Sigmoid colon (tissue), 7 donors: ENCODE results near the gene CD248. TPM values are rescaled to one million over a fixed set of nuclear protein-coding genes. Genes with fewer than 3 reads are reported as not detected.

Experiments
- DNase-seq: peaks from one replicate; pipeline ENCODE4 v3.0.0-alpha.2; 2019
- H3K27ac ChIP-seq, 4 donors: fragments of 200-600 bp; sonication (generic); one replicate each; pipeline ENCODE4 v1.5.1; 2016 to 2019; ENCODE audit warnings: mild to moderate bottlenecking in 1 of 4
- H3K27me3 ChIP-seq, 3 donors: fragments of 200-600 bp; sonication (generic); one replicate each; pipeline ENCODE4 v1.5.1; 2019; ENCODE audit warnings: mild to moderate bottlenecking in 1 of 3
- H3K36me3 ChIP-seq, 4 donors: fragments of 200-600 bp; sonication (generic); one replicate each; pipeline ENCODE4 v1.5.1; 2016 to 2019
- H3K4me1 ChIP-seq, 4 donors: fragments of 200-600 bp; sonication (generic); one replicate each; pipeline ENCODE4 v1.5.1; 2017 to 2019
- H3K4me3 ChIP-seq, 4 donors: fragments of 200-600 bp; sonication (generic); one replicate each; pipeline ENCODE4 v1.5.1; 2017 to 2019; ENCODE audit warnings: mild to moderate bottlenecking in 2 of 4, moderate library complexity in 1 of 4
- H3K9me3 ChIP-seq, 4 donors: fragments of 200-600 bp in 3 of 4; sonication (generic) in 3 of 4; one replicate each; pipeline versions ENCODE4 v1.5.1 to v1.6.1; 2013 to 2019
- CTCF ChIP-seq, 4 experiments: fragments of 450-650 bp in 3 of 4; fragments of 200-600 bp in 1 of 4; IDR thresholded peaks; one replicate each; pipeline ENCODE4 v1.5.1; 2016 to 2019; ENCODE audit warnings: antibody characterized with exemption in 4 of 4, mild to moderate bottlenecking in 3 of 4, moderate library complexity in 2 of 4
- EP300 ChIP-seq, 4 donors: sonication (generic); formaldehyde crosslinking; IDR thresholded peaks; one replicate each; pipeline ENCODE4 v1.6.1; 2017; ENCODE audit warnings: antibody characterized with exemption in 4 of 4
- POLR2A ChIP-seq, 2 donors: fragments of 450-650 bp; IDR thresholded peaks; one replicate each; pipeline ENCODE4 v1.6.1; 2016; ENCODE audit warnings: antibody characterized with exemption in 2 of 2, mild to moderate bottlenecking in 2 of 2, moderate library complexity in 2 of 2
- POLR2AphosphoS5 ChIP-seq, 4 donors: sonication (generic); formaldehyde crosslinking; IDR thresholded peaks; one replicate each; pipeline ENCODE4 v1.6.1; 2017; ENCODE audit warnings: antibody characterized with exemption in 4 of 4
- WGBS, 2 donors: extraction: QIAGEN DNeasy Blood & Tissue Kit; methylation state at CpG; one replicate each; pipeline ENCODE4 v1.1.7; 2013; 5-methylcytosine and 5-hydroxymethylcytosine counted together
- intact Hi-C: fragments of 100-400 bp; cut with DNase I; formaldehyde crosslinking; loops from one replicate; pipeline ENCODE4 v1.15.1; 2023
- polyA plus RNA-seq, 3 donors: library from polyadenylated mRNA; stranded (reverse); fragments of 200-250 nt; gene quantifications; one replicate each; pipeline ENCODE4 v1.2.3, GENCODE V29; 2013
- total RNA-seq, 4 donors: library from RNA; depleted of rRNA; stranded (reverse); fragments of >200 nt; gene quantifications; one replicate each; pipeline ENCODE4 v1.1.0, GENCODE V29; 2016
- donor health status: healthy with polysubstance abuse.
- donor health status: Bipolar disorder and iron deficiency.
- donor health status: healthy.

Gene CD248
- total and polyA plus RNA-seq, 7 donors: 1.2 to 26.3 (median 6.1) TPM

- H3K4me1 ChIP-seq: peaks cover 0 to 36% (median 31%) of the 10 kb centered on the region in 4 donors
- no peaks in the 10 kb centered on the region for H3K36me3 ChIP-seq
- intact Hi-C loops: no loop called here
- H3K27me3 ChIP-seq: peaks cover 28 to 53% (median 49%) of the 10 kb centered on the region in 3 donors
- TF ChIP-seq CTCF (IDR thresholded peaks at IDR 0.05) (no peak), EP300 (IDR thresholded peaks at IDR 0.05) (no peak), POLR2AphosphoS5 (IDR thresholded peaks at IDR 0.05) (no peak), POLR2A (IDR thresholded peaks at IDR 0.05) (no peak)
- no peaks in the 10 kb centered on the region for H3K9me3 ChIP-seq
- H3K4me3 ChIP-seq: peak overlapping the region in 3 of 4 donors; percentile 33 to 49 (median 44)
- WGBS, 2 donors: 9 to 17% methylated on average over 16 of the region's 16 CpGs
- H3K27ac ChIP-seq: no peak overlapping the region
- DNase-seq: no peak
Measured at GRCh38 chr11:66291303-66291705, 25.5 kb downstream of the CD248 start.

- TF ChIP-seq POLR2AphosphoS5 (IDR thresholded peaks at IDR 0.05): no peak
- TF ChIP-seq EP300 (IDR thresholded peaks at IDR 0.05): no peak
- TF ChIP-seq POLR2A (IDR thresholded peaks at IDR 0.05): no peak
- TF ChIP-seq CTCF (IDR thresholded peaks at IDR 0.05): no peak
- no peaks in the 10 kb centered on the region for H3K36me3 ChIP-seq
- no peaks in the 10 kb centered on the region for H3K9me3 ChIP-seq
- intact Hi-C loops: no loop called here
- H3K4me1 ChIP-seq: peaks cover 0 to 41% (median 32%) of the 10 kb centered on the region in 4 donors
- peaks cover 28 to 43% (median 40%) of the 10 kb centered on the region in 3 donors for H3K27me3 ChIP-seq
- 62 to 76% methylated on average over 2 of the region's 2 CpGs for WGBS, 2 donors
- no peak for DNase-seq
- no peak overlapping the region for H3K4me3 ChIP-seq
- no peak overlapping the region for H3K27ac ChIP-seq
Measured at GRCh38 chr11:66290330-66290621, 26.6 kb downstream of the CD248 start.

- Histone ChIP-seq H3K27ac (peak overlapping the region; percentile 86 to 96 (median 92)), H3K4me3 (peak overlapping the region; percentile 46 to 78 (median 75)), H3K36me3 (peaks cover 0 to 2% (median 0%) of the 10 kb centered on the region in 4 donors), H3K27me3 (peaks cover 28 to 37% (median 37%) of the 10 kb centered on the region in 3 donors), H3K4me1 (peaks cover 0 to 41% (median 32%) of the 10 kb centered on the region in 4 donors), H3K9me3 (no peaks in the 10 kb centered on the region)
- no peak for DNase-seq
- WGBS, 2 donors: 8 to 11% methylated on average over 36 of the region's 36 CpGs
- intact Hi-C loops: no loop called here
- TF ChIP-seq CTCF (IDR thresholded peaks at IDR 0.05) (no peak), POLR2A (IDR thresholded peaks at IDR 0.05) (no peak), POLR2AphosphoS5 (IDR thresholded peaks at IDR 0.05) (no peak), EP300 (IDR thresholded peaks at IDR 0.05) (no peak)
Measured at GRCh38 chr11:66289548-66290329, 27.1 kb downstream of the CD248 start.

- intact Hi-C loops: no loop called here
Measured at GRCh38 chr11:66288671-66289547, 27.9 kb downstream of the CD248 start, which contains the start of gene YIF1A. TSS of gene YIF1A (minus strand) at chr11:66289143. CDS start at chr11:66288985, 158 bp downstream.

More at GRCh38 chr11:66288671-66289547, 27.9 kb downstream of the CD248 start, which contains the start of gene YIF1A:
- Histone ChIP-seq H3K9me3 (no peaks in the 10 kb centered on the region), H3K4me1 (peaks cover 0 to 41% (median 32%) of the 10 kb centered on the region in 4 donors), H3K4me3 (peak within 1 kb of the TSS; percentile 74 to 80 (median 77)), H3K27ac (peak within 1 kb of the TSS; percentile 90 to 96 (median 94)), H3K36me3 (peaks cover 0 to 8% (median 0%) of the 10 kb centered on the region in 4 donors), H3K27me3 (peaks cover 27 to 29% (median 29%) of the 10 kb centered on the region in 3 donors)
- DNase-seq: peak; percentile 100
- TF ChIP-seq POLR2A (IDR thresholded peaks at IDR 0.05): peak; percentile 74 to 81
- peak; percentile 94 to 98 (median 98) for TF ChIP-seq POLR2AphosphoS5 (IDR thresholded peaks at IDR 0.05)
- TF ChIP-seq CTCF (IDR thresholded peaks at IDR 0.05): no peak
- no peak for TF ChIP-seq EP300 (IDR thresholded peaks at IDR 0.05)
- 0 to 1% methylated on average over 87 of the region's 87 CpGs for WGBS, 2 donors
